ENCODE results near the gene MYPOP. TPM values are rescaled to one million over a fixed set of nuclear protein-coding genes. Genes with fewer than 3 reads are reported as not detected.
"Not testable (repeated sequence)": the region's sequence is repeated elsewhere in the genome, so short reads cannot be mapped to it uniquely, and the experiment has no call there.

MYPOP gene
- total RNA-seq, 1 donor from 2014 or later: not detected

DNA sequence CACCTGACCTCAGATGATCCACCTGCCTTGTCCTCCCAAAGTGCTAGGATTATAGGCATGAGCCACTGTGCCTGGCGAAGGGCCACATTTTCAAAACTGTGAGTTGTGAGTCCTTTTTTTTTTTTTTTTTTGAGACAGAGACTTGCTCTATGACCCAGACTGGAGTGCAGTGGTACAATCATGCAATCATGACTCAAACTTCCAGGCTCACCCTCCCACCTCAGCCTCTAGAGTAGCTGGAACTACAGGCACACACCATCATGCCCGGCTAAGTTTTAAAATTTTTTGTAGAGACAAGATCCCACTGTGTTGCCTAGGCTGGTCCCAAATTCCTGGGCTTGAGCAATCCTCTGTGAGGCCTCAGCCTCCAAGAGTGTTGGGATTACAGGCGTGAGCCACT is 3.8 kb upstream of the MYPOP start:
- no peak for DNase-seq (ENCODE audit: low spot score)

DNA sequence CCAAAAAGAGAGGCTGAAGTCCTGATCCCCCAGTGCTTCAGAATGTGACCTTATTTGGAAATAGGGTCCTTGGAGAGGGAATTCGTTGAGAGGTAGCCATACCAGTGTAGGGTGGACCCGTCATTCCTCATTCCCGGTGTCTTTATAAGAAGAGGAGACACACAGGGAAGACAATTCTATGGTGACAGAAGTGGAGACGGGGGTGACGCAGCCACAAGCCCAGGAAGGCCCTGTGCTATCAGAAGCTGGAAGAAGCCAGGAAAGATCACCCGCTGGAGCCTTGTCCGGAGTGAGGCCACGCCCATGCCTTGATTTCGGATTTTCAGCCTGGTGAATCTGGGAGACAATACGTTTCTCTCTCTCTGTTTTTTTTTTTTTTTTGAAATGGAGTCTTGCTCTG is 2.6 kb upstream of the MYPOP start:
- no peak for DNase-seq (ENCODE audit: low spot score)

DNA sequence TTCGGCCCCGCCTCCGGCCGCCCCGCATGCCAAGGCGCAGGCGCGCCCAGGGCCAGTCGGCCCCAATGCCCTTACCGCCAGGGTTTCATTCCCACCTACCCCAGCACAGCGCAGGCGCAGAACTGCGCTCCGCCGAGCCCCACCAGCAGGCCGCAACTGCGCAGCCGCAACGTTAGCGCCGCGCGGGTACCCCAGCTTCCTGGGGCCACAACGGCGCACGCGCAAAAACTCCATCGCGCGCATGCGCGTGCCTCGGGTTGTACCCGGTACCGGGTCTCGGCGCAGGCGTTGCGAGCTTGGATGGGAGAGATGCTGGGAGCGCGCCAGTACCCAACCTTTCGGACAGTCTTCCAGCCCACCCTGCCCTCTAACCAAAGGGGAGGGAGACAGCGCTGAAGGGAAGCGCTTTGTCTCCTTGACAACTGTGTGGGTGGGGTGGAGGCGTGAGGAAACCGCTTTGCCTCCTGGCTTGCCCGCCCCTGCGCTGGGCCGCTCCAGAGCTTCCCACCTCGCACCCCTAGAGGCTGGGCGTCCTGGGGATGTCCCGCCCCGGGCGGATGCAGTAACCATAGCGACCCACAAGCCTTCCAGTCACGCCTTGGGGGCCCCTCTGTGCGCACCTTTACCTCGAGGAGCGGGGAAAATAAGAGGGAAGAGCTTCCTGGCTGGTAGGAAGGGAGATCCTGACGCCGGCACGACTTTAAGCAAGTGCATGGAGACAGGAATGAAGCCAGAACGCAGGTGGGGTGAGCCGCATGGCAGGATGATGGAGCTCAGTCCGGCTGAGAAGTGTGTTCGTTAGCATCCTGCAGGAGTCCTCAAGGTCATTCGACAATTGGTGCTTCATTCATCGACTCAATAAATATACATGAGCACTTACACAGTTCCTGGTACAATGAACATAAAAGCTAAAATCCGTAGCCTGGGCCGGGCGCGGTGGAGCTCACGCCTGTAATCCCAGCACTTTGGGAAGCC is 525 bp upstream of the MYPOP start:
- peak; percentile 99 for DNase-seq (ENCODE audit: low spot score)

DNA sequence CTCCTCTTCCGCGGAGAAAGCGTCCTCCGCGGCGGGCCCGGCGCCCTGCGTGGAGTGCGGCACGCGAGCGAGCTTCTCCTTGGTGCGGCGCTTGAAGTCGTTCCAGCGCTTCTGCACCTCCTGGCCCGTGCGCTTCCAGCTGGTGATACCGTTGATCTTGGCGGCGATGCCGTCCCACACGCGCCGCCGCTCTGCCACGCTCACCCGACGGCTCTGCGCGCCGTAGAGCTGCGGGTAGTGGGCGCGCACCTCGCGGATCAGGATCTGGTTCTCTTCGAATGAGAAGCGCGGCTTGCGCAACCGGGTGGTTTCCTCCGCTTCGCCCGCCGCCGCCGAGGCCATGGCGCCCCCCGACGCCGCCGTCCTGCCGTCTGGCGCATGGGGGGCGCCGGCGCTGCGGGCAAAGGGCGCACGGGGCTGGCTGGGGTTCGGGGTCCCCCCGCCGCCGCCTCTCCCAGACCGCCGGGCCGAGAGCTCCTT is 941 bp downstream of the MYPOP start:
- DNase-seq (ENCODE audit: low spot score): peak; percentile 46

DNA sequence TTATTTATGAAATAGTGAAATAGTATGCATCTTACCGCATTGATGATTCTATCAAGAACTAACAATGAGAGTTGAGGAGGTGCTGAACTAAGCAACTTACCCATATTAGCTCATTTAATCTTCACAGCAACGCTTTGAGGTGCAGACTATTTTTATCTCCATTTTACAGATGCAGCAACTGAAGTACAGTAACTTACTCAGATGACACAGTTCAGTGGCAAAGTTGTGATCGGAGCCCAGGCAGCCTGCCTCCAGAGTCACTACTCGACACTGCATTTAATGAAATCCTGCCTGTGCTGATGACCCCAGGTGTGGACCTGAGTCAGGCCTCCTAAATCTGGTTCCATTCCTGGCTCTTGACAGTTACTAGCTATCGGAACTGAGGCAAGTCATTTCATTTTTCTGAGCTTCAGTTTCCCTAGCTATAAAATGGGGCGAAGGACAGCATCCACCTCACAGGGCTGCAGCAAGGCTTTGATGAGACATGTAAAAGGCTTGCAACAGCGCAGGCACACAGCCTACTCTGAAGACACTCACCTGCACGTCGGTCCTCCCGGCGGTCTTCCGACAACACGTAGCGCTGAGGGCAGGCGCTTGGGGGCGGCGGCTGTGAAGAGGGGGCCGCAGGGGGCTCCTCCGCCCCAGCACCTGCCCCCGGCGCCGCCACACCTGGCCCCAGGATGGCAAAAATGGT is 1.5 kb downstream of the MYPOP start:
- DNase-seq (ENCODE audit: low spot score): no peak

DNA sequence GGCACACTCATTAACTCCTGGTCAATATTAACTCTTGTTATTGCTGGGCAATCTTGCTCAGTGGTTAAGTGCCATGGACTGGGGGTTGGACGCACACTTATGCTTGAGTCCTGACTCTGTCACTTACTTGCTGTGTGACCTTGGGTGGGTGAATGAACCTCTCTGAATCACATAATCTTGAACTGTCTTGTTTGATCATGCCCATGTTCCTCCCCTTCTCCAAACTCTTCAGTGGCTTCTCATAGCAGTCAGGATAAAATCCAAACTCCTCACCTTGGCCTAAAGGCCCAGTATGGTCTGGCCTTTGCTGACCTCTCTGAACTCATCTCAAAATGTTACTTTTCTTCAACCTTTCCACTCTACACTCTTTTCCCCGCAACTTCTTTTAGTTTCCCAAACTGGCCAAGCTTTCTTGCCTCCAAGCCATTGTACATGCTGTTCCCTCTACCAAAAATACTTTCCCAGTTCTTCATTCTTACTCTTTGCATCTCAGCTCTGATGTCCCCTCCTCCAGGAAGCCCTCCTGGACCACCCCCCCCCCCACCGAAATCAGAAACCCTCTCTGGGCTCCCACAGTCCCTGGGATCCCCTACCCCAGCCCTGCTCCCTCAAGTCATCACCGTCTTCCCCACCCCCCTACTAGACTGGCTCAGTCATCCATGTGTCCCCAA is 2.4 kb downstream of the MYPOP start:
- no peak for DNase-seq (ENCODE audit: low spot score)

DNA sequence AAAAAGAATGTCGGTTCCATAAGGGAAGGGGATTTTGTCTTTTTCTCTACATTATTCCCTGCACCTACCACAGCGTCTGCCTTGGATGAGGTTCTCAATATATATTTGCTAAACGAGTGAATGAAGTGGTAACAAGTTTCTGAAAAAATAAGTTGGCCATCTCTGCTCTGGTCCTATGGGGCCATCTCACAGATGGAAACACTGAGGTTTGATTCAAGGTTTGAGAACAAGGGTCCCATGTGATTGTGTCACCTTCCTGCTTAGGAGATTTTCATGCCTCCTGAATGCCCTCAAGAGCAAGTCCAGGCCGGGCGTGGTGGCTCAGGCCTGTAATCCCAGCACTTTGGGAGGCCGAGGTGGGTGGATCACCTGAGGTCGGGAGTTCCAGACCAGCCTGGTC is 3.2 kb downstream of the MYPOP start:
- no peak for DNase-seq (ENCODE audit: low spot score)

DNA sequence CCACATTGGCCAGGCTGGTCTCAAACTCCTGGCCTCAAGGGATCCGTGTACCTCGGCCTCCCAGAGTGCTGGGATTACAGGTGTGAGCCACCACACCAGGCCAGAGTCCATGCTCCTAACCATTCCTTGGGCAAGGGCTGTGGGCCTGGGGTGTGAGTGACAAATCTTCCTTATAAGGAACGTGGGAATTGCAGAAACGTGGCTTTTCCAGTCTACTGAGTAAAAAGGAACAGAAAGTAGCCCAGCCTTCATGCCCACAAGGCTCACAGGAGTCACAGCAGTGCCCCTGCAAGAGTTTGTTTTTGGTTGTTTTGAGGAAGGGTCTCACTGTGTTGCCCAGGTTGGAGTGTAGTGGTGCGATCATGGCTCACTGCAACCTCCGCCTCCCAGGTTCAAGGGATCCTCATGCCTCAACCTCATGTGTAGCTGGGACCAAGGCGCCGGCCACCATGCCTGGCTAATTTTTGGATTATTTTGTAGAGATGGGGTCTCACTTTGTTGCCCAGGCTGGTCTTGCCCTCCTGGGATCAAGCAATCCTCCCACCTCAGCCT is 5.1 kb downstream of the MYPOP start:
- no peak for DNase-seq (ENCODE audit: low spot score)

DNA sequence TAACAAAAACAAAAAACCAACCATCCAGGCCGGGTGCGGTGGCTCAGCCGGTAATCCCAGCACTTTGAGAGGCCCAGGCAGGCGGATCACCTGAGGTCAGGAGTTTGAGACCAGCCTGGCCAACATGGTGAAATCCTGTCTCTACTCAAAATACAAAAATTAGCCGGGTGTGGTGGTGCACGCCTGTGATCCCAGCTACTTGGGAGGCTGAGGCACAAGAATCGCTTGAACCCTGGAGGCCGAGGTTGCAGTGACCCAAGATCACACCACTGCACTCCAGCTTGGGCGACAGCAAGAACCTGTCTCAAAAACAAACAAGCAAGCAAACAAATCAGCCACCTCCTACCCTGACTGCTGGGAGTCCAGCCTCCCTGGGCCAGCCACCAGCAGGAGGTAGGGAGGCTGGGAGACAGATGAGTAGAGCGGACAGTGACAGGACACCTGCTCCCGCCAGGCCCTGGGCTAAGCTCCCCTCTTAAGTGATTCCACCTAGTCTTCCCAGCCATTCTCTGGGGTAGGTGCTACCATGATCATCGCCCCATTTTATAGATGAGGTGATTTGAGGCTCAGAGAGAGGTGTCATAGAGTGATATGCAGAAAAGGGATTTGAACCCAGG is 6.3 kb downstream of the MYPOP start:
- DNase-seq (ENCODE audit: low spot score): not testable (repeated sequence)

DNA sequence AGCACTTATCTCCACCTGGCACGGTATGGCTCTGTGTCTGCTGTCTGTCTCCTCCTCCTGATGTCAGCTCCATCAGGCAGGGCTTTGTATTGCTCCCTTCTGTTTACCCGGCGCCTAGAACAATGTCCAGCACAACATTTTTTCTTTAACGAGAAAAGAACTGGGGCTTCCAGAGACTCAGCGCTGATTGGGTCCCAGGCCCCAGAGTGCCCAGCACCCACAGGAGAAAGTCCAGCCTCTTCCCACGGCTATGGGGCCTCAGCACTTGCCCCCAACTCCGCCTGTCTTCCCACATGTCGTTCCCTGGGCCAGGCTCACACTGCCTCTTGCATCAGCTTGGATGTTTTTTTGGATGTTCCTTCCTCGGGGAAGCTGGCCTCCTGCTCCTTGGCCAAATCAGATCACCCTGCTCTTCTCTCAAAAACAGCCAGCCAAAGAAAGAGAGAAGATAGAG is 6.9 kb downstream of the MYPOP start:
- DNase-seq (ENCODE audit: low spot score): no peak

DNA sequence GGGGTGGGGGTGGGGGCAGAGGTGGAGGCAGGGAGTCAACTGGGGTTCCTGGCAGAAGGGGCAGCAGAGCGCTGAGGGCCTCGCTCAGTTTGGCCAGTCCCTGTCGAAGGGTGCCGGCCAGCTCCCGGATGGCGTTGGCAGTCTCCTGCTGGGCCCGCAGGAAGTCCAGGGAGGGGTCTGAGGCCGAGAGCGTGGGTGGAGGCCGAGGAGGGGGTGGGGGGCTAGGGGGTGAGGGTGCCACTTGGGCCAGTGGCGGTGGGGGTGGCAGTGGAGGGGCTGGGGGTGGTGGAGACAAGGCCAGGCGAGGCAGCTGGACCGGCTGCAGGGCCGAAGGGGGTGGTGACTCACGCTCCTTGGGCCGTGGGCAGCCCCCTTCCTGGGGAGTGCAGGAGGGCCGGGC is 11.5 kb downstream of the MYPOP start:
- no peak for DNase-seq (ENCODE audit: low spot score)

DNA sequence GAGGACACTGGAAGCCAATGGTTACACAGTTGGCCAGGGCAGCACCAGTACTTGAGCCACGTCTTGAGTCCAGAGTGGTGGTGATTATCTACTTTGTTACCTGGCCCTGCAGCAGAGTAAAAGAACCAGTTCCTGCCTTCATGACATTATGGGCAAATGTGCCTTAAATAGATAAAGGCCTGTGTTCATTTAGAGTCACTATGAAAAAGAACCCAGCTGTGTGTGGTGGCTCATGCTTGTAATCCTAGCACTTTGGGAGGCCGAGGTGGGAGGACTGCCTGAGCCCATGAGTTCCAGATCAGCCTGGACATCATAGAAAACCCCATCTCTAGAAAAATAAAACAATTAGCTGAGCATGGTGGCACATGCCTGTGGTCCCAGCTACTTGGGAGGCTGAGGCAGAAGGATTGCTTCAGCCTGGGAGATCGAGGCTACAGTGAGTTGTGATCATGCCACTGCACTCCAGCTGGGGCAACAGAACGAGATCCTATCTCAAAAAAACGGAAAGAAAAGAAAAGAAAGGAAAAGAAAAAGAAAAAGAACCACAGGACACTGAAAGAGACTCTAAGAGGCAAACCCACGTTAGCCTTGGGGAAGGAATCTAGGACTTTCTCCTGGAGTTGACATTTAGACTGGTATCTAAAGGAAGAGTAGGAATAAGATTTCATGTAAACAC is 13.1 kb downstream of the MYPOP start:
- DNase-seq (ENCODE audit: low spot score): no peak

DNA sequence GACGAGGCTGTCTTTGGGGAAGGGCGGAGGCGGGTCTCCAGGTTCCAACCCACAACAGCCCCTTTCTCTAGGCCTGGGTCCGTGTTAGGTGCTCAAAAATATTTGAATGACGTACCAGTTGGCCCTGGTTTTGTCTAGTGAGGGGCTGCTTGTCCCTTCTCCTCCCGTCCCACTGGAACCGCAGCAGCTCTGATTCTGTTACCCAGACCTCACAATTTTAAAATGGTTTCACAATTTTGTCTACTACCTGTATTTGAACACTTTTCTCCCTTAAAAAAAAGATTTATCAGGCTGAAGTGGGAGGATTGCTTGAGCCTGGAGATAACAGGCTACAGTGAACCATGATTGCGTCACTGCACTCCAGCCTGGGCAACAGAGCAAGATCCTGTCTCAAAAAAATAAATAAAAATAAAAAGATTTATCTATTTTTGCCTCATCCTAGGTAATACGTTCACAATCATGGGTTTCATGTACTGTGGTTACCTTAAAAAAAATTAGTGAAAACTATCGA is 15.2 kb downstream of the MYPOP start:
- DNase-seq (ENCODE audit: low spot score): no peak

DNA sequence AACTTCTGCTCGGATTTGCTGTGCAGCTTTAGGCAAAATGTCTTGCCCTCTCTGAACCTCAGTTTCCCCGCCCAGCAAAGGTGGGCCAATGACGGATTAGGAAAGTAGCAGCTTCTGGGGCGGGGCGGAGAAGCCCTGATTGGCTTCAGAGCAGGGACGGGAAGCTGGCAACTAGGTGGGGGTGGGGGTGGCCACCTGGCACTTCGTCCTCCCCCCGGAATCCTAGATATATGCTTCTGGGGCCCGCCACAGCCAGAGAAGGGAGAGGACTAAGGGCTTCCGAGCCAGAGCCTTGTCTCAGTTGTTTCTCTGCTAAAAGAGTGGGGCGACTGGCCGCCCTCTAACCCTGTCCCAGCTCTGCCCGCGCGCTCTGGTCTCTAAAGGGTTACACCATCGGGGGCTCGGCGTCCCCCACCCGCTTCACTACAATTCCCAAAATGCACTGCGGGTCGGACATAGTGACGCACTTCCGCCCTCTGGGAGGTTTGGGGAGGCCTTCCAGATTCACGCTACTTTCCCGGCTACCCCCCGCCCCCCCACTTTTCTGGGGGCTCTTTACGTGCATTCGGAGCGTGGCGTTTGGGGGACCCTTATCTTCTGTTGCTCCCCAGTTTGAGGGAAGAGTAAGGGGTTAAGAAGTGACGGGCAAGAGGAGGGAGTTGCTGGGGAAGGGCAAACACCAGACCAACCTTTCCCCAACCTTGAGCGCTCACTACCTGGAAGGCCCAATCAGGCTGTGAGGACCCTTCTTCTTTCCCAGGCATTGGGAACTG is 15.8 kb downstream of the MYPOP start:
- peak; percentile 97 for DNase-seq (ENCODE audit: low spot score)

DNA sequence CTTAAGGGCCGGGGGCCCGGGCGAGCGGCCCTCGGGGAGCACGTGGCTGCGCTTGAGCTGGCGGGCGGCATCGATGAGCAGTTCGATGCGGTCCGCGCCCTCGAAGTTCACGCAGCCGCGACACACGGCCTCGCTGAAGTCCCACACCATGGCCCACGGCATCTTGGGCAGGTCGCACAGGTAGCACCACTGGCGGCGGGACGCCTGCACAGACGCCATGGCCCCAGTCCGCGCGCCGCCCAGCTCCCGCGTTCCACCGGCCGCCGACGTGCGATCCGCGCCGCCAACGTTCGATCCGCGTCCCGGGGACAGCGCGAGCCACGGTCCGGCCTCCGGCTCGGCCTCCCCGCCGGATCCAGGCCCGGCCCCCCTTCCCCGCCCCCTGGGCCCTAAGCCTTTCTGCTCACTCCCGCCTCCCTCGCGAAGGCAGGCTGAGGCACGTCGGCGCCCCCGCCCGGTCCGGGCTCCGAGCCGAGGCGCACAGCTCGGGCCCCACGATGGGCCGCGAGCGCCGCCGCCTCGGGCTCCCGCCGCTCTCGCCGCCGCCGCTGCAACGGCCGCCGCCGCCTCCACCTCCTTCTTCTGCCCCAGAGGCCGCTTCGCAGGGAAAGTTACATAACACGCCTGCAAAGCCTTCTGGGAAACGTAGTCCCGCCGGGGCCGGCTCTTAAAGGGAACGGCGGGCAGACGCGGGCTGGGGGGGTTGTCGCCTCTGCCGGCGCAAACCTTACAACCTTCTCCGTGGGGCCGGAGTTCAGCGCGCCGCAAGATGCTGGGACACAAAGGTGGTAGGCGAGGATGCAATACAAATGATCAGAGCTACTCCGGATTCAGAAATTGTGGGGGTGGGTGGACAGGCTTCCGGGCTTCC is 16.6 kb downstream of the MYPOP start, which contains the start of gene IRF2BP1:
Gene IRF2BP1, minus strand, starts transcription at position 586 of the 871 bp plus-strand sequence. Its CDS starts 367 bp downstream, at position 219.
- DNase-seq (ENCODE audit: low spot score): peak; percentile 97

DNA sequence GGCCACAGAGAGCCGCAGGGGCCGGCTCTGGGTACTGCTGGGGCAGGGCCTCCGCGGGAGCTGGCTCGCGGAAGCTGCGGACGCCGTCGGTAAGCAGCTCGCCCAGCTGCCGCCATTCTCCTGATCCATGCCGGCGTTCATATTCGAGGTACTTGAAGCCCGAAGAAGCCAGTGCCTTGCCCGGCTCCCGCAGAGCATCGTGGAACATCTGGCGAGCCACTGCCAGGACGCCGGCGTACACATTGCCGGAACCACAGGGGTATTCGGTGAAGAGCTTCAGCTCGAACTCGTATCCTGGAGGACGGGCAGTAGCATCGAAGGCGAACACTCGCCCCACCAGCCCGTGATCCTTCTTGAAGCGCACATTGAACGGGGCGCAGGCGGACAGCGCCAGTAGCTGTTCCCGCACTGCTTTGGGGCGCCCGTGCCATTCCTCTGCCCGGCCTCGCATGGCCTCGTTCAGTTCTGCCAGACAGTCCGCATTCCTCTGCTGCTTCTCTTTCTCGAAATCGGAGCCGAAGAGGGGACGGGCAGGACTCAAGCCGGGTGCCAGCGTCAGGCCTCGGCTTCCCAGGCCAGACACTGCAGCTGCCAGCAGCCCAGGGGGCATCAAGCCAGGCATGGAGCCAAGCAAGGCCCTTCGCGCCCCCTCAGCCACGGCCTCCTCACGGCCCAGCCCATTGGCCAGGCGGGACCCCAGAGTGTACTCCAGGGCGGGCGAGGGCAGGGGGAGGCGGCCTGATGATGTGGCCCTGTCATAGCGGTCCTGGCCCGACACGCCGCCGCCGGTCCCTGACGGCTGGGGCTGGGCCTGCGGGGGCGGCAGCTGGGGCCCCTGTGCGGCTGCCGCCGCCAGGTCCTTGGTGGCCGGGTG is 17.5 kb downstream of the MYPOP start:
- DNase-seq (ENCODE audit: low spot score): no peak

DNA sequence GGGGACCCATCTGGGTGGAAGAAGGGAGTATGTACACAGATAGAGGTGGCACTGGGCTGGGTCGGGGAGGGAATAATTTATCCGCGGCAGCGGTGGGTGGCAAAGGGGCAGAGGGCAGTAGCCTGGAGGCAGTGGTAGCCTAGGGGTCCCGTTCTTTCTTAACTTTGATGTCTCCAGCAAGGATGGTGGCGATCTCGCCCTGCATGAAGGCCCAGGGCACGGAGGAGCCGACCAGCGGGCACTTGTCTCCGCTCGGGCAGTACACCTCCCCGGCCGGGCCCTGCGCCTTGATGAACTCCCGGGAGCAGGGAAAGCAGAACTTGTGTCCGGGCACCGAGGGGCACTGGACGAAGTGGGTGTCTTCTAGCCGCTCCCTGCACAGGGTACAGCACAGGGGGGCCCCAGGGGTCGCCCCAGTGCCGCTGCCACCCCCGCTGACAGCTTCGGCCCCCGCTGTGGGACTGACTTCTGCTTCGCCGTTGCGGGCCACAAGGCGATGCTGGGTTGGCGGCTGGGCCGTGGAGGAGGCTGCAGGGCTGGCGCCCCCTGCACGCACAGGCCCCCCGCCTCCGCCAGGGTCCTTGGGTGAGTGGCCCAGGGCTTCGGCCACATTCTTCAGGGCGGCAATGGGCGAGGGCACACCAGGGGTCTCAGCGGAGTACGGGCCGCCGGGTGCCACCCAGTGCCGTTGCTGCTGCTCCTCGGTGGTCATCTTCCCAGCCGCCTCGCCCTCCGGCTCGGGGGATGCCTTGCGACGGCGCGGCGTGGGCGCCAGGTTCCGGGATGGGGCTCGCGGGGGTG is 18.3 kb downstream of the MYPOP start:
- DNase-seq (ENCODE audit: low spot score): no peak
